GM23338 (cell line): Measurements from ENCODE around the gene UBE2R2. TPM values are rescaled to one million over a fixed set of nuclear protein-coding genes. Genes with fewer than 3 reads are reported as not detected.
A peak's percentile ranks its signal among the peaks of the same experiment; 100 is the strongest.

Experiments used
- ATAC-seq: fragments of 200-7000 bp; cut with Tn5 transposase; 3 replicates; pipeline ENCODE4 v1.9.1; 2020
- DNase-seq: peaks from one replicate; pipeline ENCODE4 v3.0.0-alpha.2; 2015; ENCODE audit warnings: low spot score
- H2AFZ ChIP-seq: fragments of 200-600 bp; sonication (generic); 2 replicates; pipeline ENCODE4 v1.8.0; 2016; ENCODE audit warnings: antibody characterized with exemption, mild to moderate bottlenecking, moderate library complexity
- H3F3A ChIP-seq: fragments of 200-600 bp; sonication (generic); replicated peaks from 2 replicates; pipeline ENCODE4 v1.8.0; 2017; ENCODE audit warnings: antibody characterized with exemption, mixed run types, low read depth
- H3K27ac ChIP-seq: fragments of 200-600 bp; sonication (generic); 2 replicates; pipeline ENCODE4 v1.6.1; 2016; ENCODE audit warnings: low read depth
- H3K27me3 ChIP-seq: fragments of 200-600 bp; sonication (generic); 2 replicates; pipeline ENCODE4 v1.8.0; 2016; ENCODE audit warnings: mild to moderate bottlenecking, mixed run types, moderate library complexity; ENCODE audit not compliant: insufficient read depth
- H3K36me3 ChIP-seq: fragments of 200-600 bp; sonication (generic); 2 replicates; pipeline ENCODE4 v1.8.0; 2016; ENCODE audit warnings: mild to moderate bottlenecking; ENCODE audit not compliant: insufficient read depth
- H3K4me1 ChIP-seq: fragments of 200-600 bp; sonication (generic); 2 replicates; pipeline ENCODE4 v1.8.0; 2016; ENCODE audit warnings: mild to moderate bottlenecking, moderate library complexity; ENCODE audit not compliant: insufficient read depth
- H3K4me2 ChIP-seq: fragments of 200-600 bp; sonication (generic); 2 replicates; pipeline ENCODE4 v1.7.1; 2017; ENCODE audit warnings: mixed run types
- H3K4me3 ChIP-seq: fragments of 200-600 bp; sonication (generic); 2 replicates; pipeline ENCODE4 v1.6.1; 2016; ENCODE audit warnings: mixed run types
- H3K79me2 ChIP-seq: fragments of 200-600 bp; sonication (generic); replicated peaks from 2 replicates; pipeline ENCODE4 v1.8.0; 2017; ENCODE audit warnings: mild to moderate bottlenecking; ENCODE audit not compliant: insufficient read depth
- H3K9me2 ChIP-seq: fragments of 200-600 bp; sonication (generic); 2 replicates; pipeline ENCODE4 v1.8.0; 2017; ENCODE audit not compliant: insufficient read depth
- H4K20me1 ChIP-seq: fragments of 200-600 bp; sonication (generic); replicated peaks from 2 replicates; pipeline ENCODE4 v1.8.0; 2017; ENCODE audit warnings: mild to moderate bottlenecking; ENCODE audit not compliant: insufficient read depth
- H3K27ac Mint-ChIP-seq: 2 replicates; pipeline ENCODE4 v1.8.0; 2020; ENCODE audit warnings: inconsistent platforms, mild to moderate bottlenecking, moderate library complexity, mixed read lengths
- H3K27me3 Mint-ChIP-seq: 3 replicates; pipeline ENCODE4 v1.8.0; 2022; ENCODE audit warnings: low read depth, mild to moderate bottlenecking, moderate library complexity, mixed read lengths, inconsistent platforms; ENCODE audit not compliant: insufficient read depth, poor library complexity
- H3K36me3 Mint-ChIP-seq: 3 replicates; pipeline ENCODE4 v1.8.0; 2021; ENCODE audit warnings: low read depth, mild to moderate bottlenecking, inconsistent platforms, moderate library complexity, mixed read lengths
- H3K4me1 Mint-ChIP-seq: 3 replicates; pipeline ENCODE4 v1.8.0; 2020; ENCODE audit warnings: mild to moderate bottlenecking, inconsistent platforms, mixed read lengths
- H3K4me3 Mint-ChIP-seq: 3 replicates; pipeline ENCODE4 v1.8.0; 2021; ENCODE audit warnings: moderate library complexity, mild to moderate bottlenecking, inconsistent platforms, mixed read lengths
- H3K9me3 Mint-ChIP-seq: 3 replicates; pipeline ENCODE4 v1.8.0; 2020; ENCODE audit warnings: moderate library complexity, mild to moderate bottlenecking, inconsistent platforms, mixed read lengths
- CREB1 ChIP-seq: fragments of 250-450 bp; sonication (Bioruptor Pico); IDR thresholded peaks from 2 replicates; pipeline ENCODE4 v1.5.0; 2020; ENCODE audit warnings: low read depth, mild to moderate bottlenecking, moderate library complexity
- CTCF ChIP-seq, 2 experiments: fragments of 200-600 bp in 1 of 2; sonication (generic) in 1 of 2; conservative IDR thresholded peaks; 2 replicates each; pipeline versions ENCODE4 v1.5.1 to v1.6.1; 2016 to 2017; ENCODE audit warnings: antibody characterized with exemption in 2 of 2, low read depth in 2 of 2, mild to moderate bottlenecking in 2 of 2, moderate library complexity in 1 of 2
- EZH2 ChIP-seq: fragments of 200-600 bp; sonication (generic); IDR thresholded peaks from one replicate; pipeline ENCODE4 v1.8.0; 2017; ENCODE audit warnings: antibody characterized with exemption, mild to moderate bottlenecking, low read depth; ENCODE audit not compliant: unreplicated experiment
- EZH2phosphoT487 ChIP-seq: fragments of 200-600 bp; sonication (generic); IDR thresholded peaks from one replicate; pipeline ENCODE4 v1.8.1; 2018; ENCODE audit warnings: antibody characterized with exemption; ENCODE audit not compliant: unreplicated experiment
- JUNB ChIP-seq: IDR thresholded peaks from one replicate; pipeline ENCODE4 v1.6.1; 2016; ENCODE audit warnings: antibody characterized with exemption; ENCODE audit not compliant: unreplicated experiment
- NANOG ChIP-seq: IDR thresholded peaks from 2 replicates; pipeline ENCODE4 v1.6.1; 2016; ENCODE audit warnings: antibody characterized with exemption, borderline replicate concordance
- POLR2AphosphoS5 ChIP-seq: IDR thresholded peaks from 2 replicates; pipeline ENCODE4 v1.6.1; 2016; ENCODE audit warnings: antibody characterized with exemption, low read depth
- REST ChIP-seq: IDR thresholded peaks from one replicate; pipeline ENCODE4 v1.6.1; 2018; ENCODE audit warnings: antibody characterized with exemption; ENCODE audit not compliant: unreplicated experiment
- STAT1 ChIP-seq: IDR thresholded peaks from one replicate; pipeline ENCODE4 v1.6.1; 2016; ENCODE audit warnings: antibody characterized with exemption; ENCODE audit not compliant: unreplicated experiment
- ZNF114 ChIP-seq: fragments of 250-450 bp; sonication (Bioruptor Pico); IDR thresholded peaks from 2 replicates; pipeline ENCODE4 v1.5.0; 2020; ENCODE audit warnings: mild to moderate bottlenecking, moderate library complexity
- ZNF331 ChIP-seq: fragments of 250-450 bp; sonication (Bioruptor Pico); IDR thresholded peaks from 2 replicates; pipeline ENCODE4 v1.5.0; 2020; ENCODE audit warnings: low read depth, mild to moderate bottlenecking, moderate library complexity
- ZNF462 ChIP-seq: fragments of 250-450 bp; sonication (Bioruptor Pico); IDR thresholded peaks from 2 replicates; pipeline ENCODE4 v1.5.0; 2020; ENCODE audit warnings: mild to moderate bottlenecking, moderate library complexity
- polyA plus RNA-seq: library from polyadenylated mRNA; unstranded; fragments of >200 nt; fragmentation: Nextera tagmentation; extraction: Ambion mirVana; gene quantifications from 2 replicates; pipeline ENCODE4 v1.2.1, GENCODE V29; 2016
- total RNA-seq: library from RNA; depleted of rRNA; stranded (reverse); fragments of >200 nt; shearing (Covaris generic); gene quantifications from 2 replicates; pipeline ENCODE4 v1.2.3, GENCODE V29; 2014
- TF ChIP-seq, protein P1 (sequence below): IDR thresholded peaks from 2 replicates; pipeline ENCODE4 v1.6.1; 2016; ENCODE audit warnings: antibody characterized with exemption

UBE2R2 gene
- total and polyA plus RNA-seq, 2 experiments from 2014 or later: 23.4 to 32.5 TPM

- Histone ChIP-seq H3K4me2 (0 out of 2 replicates have a peak overlapping the region, but pooled peaks have one; percentile 3), H3K4me1 (no peaks in the 10 kb centered on the region), H3K36me3 (no peaks in the 10 kb centered on the region), H2AFZ (no peak overlapping the region), H3F3A (no peaks in the 10 kb centered on the region), H3K27me3 (no peaks in the 10 kb centered on the region), H3K79me2 (no peaks in the 10 kb centered on the region), H3K9me2 (no peaks in the 10 kb centered on the region; the same call in 1 of the 2 replicates), H3K27ac (no peak overlapping the region), H3K4me3 (no peak overlapping the region), H4K20me1 (no peaks in the 10 kb centered on the region)
- H3K4me3 Mint-ChIP-seq: no peak overlapping the region
- peaks cover 4% of the 10 kb centered on the region for H3K27me3 Mint-ChIP-seq
- TF ChIP-seq CREB1 (CRISPR knock-in tag) (no peak), ZNF114 (no peak), STAT1 (no peak), JUNB (no peak), ZNF331 (CRISPR knock-in tag) (no peak), REST (no peak), EZH2phosphoT487 (no peak), EZH2 (no peak), CTCF (conservative IDR thresholded peaks at IDR 0.05; ENCODE audit: low read depth in 2 of 2) (no peak), ZNF462 (no peak), POLR2AphosphoS5 (no peak), NANOG (no peak)
- TF ChIP-seq, protein P1, sequence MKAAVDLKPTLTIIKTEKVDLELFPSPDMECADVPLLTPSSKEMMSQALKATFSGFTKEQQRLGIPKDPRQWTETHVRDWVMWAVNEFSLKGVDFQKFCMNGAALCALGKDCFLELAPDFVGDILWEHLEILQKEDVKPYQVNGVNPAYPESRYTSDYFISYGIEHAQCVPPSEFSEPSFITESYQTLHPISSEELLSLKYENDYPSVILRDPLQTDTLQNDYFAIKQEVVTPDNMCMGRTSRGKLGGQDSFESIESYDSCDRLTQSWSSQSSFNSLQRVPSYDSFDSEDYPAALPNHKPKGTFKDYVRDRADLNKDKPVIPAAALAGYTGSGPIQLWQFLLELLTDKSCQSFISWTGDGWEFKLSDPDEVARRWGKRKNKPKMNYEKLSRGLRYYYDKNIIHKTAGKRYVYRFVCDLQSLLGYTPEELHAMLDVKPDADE: no peak
- ATAC-seq (peak; percentile 17), DNase-seq (no peak)
- H3K27ac Mint-ChIP-seq: no peak overlapping the region
- H3K4me1 Mint-ChIP-seq: peaks cover 15% of the 10 kb centered on the region
- H3K36me3 Mint-ChIP-seq: no peaks in the 10 kb centered on the region; the same call in 2 of the 3 replicates
- no peaks in the 10 kb centered on the region for H3K9me3 Mint-ChIP-seq
These were observed 21.1 kb upstream of the UBE2R2 start for GRCh38 chr9:33795819-33796218.
